Middle frontal gyrus (tissue), 1 donor: ENCODE data around the gene UBALD1.
"Not testable (repeated sequence)": the region's sequence is repeated elsewhere in the genome, so short reads cannot be mapped to it uniquely, and the experiment has no call there.

Experiments
- DNase-seq: peaks from one replicate; pipeline ENCODE4 v3.0.0-alpha.2; 2015; ENCODE audit warnings: low spot score; ENCODE audit errors: extremely low spot score

The UBALD1 gene

DNA sequence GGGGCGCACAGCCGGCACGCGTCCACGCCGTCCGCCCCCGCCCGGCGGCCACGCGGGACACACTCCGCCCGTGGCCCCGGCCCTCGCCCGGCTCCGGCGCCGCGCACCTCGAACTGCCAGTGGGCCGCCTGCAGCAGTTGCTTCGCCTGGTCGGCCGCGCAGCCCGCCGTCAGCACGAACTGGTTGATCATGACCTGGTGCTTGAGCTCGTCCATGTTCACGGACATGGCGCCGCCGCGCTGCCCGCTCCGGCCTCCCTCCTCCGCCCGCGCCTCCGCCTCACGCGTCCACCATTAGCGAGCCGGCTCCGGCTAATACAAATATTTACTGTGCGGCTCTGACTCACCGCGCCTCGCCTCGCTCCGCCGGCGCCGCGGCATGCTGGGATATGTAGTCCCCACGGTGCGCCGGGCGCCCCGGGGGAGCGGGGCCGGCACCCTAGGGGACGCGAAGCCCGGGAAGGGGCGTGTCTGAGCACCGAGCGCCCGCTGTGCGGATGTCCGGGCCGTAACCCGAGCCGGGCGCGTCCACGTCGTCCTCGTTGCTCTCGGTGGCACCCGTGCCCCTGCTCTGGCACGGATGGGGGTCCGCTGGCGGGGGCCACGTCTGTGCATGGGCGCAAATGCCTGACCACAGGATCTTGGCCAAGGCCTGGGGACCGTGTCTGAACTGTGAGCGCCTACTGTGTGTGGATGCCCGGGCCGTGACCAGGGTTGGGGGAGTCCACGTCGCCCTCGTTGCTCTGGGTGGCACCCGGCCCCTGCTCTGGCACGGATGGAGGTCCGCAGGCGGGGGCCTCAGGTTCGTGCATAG lies at the start of gene UBALD1:
TSS of gene UBALD1 (minus strand) at position 318 of the 813 bp plus-strand sequence. CDS start at position 227, 91 bp downstream.
- peak; percentile 78 for DNase-seq

DNA sequence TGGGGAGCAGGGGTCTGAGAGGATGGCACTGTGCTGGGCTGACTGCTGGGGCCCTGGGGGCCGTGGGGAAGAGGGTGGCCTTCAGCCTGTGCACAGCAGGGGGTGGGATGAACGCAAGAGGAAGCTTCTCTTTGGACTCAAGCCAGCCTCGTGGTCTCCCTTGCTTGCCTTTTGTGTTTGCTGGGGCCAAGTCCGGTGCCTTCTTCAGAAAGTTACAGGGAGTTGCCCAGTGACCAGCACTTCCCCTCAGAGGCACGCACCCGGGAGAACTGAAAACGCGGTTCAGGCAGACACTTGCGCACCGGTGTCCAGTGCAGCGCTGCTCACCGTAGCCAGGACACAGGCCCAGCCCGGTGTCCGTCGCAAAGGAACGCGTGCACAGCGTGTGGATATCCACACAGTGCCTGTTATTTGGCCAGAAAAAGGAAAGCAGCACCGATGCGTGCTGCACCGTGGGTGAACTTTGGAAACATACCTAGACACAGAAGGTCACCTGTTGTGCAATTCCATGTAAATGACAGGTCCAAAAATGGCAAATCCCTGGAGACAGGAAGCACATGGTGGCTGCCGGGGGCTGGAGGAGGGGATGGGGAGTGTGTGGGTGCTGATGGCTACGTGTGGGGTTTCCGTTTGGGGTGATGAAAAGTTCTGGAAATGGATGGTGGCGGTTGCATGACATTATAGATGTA lies 49.2 kb upstream of the UBALD1 start:
- no peak for DNase-seq

- DNase-seq: no peak
Observed at GRCh38 chr16:4663465-4663776, 48.7 kb upstream of the UBALD1 start.

GRCh38 chr16:4661661-4662060 lies 47.0 kb upstream of the UBALD1 start:
- no peak for DNase-seq

- DNase-seq: peak; percentile 44
Observed at GRCh38 chr16:4660454-4661007, 45.8 kb upstream of the UBALD1 start.

DNA sequence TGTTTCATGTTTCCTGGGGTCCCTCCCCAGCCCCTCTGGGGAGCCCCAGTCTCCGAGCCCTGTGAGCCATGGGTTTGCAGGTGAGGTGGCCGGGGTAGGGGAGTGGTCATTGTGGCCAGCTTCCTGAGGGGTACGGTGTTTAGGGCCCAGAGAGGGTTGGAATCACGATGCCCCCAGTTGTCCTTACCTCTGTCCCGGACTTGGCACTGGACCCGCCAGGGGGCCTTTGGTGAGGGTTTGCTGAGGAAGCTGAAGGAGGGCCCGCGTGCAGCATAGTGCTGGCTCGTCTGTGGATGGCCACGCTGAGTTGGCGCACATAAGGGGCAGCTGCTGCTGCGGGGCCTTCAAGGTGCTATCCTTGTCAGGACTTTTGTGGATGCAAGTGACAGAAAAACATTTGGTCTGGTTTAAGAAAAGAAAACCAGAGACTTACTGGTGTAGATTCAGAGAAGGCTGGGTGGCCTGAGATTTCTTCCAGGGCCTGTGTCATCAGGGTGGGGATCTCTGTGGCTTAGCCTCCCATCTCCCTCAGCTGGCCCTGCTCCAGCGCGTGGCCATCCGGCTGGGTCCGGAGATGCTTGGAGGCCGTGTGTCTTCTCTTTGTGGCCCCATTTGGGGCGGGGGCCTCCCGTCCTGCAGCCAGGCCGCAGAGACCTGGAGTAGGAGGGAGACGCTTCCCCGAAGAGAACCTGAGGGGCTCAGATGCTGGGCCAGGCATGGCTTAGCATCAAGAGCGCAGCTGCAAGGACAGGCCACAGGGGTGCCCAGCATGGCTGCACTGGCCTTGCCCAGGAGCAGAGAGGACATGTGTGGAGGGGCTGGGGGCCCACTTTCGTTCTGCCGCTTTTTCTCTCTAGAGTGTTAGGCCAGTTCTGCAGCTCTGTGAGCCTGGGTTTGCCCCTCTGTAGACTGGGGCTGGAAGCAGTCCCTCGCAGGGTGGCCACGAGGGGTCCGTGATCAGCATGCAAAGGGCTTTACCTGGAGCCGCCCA lies 45.0 kb upstream of the UBALD1 start:
- DNase-seq: no peak

DNA sequence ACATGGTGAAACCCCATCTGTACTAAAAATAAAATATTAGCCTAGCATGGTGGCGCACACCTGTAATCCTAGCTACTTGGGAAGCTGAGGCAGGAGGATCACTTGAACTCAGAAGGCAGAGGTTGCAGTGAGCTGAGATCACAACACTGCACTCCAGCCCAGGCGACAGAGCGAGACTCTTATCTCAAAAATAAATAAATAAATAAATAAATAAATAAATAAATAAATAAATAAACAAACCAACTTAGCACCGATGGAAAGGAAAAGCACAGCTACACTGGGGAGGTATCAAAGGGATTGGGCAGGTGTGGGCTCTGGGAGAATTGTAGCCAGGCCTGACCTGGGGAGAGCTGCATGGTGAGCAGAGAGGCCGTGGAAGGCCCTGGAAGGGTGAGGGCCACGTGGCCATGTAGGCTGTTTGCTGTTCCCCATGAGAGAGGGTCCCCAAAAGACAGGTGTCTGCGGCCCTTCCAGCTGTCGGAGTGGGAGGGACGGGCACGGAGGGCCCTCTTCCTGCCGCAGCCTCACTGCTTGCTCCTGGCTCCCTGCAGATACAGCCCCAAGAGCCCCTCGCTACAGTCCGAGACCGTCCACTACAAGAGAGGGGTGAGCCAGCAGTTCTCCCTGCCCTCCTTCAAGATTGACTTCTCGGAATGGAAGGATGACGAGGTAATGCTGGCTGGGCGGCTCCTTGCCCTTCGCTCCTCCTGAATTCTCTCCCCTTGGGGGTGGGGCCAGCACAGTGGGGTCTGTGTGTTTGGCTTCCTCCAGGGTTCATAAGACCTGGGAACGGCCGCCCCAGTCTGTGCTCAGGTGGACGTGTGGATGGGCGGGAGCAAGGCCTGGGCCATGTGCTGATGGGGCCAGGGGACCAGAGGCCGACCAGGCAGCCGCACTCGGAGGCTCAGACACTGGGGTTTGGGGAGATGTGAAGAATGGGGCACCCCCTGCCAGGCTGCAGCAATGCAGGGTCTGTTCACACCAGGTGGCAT lies 42.3 kb upstream of the UBALD1 start:
- DNase-seq: no peak

DNA sequence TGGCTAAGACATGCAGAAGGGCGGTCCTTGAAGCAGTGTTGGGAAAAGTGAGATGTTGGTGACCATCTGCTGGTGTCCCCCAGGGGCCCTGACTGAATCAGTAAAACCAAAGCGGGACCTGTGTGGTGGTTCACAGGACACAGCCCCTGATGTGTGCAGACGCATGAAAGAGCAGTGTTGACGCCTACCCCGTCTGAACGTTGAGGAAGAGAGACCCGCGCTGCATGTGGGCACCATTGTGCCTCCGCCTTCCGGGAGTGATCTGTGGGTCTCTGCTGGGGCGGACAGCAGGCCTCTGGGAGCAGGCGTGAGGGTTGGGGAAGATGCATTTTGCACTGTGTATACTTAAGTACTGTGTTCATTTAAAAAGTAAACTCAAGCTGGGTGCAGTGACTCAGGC lies 41.5 kb upstream of the UBALD1 start:
- DNase-seq: no peak

- no peak for DNase-seq
Observed at GRCh38 chr16:4655801-4656200, 41.1 kb upstream of the UBALD1 start.

DNA sequence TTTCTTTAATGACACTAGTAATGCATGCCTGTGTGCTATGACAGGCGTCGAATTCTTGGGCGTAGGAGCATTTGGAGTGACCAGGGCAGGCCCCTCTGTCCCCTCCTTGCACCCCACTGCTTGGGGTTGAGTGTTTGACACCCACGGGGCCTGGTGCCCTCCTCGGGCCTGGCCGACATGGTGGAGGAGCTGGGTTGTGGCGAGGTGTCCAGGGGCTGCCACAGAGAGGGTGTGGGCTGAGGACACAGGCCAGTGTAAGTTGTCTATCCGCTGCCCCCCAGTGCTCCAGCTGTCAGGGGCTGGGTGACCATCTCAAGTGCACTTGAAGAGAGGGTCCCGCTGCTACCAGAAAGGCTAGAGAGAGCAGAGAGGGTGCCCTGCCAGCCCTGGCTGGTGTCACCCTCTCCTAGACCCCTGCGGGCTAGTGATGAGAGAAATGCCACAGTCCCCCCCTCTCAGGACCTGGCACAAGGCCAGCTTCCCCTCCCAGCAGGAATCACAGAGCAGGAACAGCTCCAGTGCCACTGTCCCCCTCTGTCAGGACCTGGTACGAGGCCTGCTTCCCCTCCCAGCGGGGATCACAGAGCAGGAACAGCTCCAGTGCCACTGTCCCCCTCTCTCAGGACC lies 40.4 kb upstream of the UBALD1 start:
- no peak for DNase-seq

GRCh38 chr16:4654011-4654963 lies 39.6 kb upstream of the UBALD1 start:
- no peak for DNase-seq

DNA sequence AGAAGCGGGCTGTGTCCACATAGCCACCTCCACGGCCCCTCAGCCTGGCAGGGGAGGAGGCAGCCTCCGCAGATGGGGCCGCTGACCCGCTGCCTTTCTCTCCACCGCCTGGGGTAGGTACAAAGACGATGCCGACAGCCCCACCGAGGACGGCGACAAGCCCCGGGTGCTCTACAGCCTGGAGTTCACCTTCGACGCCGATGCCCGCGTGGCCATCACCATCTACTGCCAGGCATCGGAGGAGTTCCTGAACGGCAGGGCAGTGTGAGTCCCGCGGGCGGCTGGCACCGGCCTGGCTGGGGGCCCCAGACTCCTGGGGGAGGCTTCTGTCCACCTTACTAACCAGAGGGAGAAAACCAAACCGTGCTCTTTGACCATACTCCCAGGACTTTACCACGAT lies 37.9 kb upstream of the UBALD1 start:
- no peak for DNase-seq

- no peak for DNase-seq
Observed at GRCh38 chr16:4651827-4652226, 37.1 kb upstream of the UBALD1 start.

DNA sequence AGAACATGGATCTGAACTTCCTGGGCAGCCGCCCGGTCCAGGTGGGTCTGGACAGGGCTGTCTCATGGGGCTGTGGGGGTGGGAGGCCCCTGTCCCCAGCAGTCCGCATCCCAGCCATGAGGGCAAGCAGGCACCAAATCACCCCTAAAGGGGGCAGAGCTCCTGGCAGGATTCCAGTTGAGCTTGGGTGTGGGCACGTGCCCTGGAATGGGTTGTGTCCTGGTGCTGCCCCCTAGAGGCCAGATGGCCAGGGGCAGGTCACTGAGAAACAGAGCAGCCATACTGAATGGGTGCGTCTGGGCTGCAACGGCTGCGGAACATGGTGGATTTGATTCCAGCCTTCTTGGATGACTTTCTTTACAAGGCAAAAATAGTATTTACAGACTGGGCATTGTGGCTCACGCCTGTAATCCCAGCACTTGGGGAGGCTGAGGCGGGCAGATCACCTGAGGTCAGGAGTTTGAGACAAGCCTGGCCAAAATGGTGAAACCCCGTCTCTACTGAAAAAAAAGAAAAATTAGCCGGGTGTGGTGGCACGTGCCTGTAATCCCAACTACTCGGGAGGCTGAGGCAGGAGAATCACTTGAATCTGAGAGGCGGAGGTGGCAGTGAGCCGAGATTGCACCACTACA lies 35.9 kb upstream of the UBALD1 start:
- DNase-seq: not testable (repeated sequence)

DNA sequence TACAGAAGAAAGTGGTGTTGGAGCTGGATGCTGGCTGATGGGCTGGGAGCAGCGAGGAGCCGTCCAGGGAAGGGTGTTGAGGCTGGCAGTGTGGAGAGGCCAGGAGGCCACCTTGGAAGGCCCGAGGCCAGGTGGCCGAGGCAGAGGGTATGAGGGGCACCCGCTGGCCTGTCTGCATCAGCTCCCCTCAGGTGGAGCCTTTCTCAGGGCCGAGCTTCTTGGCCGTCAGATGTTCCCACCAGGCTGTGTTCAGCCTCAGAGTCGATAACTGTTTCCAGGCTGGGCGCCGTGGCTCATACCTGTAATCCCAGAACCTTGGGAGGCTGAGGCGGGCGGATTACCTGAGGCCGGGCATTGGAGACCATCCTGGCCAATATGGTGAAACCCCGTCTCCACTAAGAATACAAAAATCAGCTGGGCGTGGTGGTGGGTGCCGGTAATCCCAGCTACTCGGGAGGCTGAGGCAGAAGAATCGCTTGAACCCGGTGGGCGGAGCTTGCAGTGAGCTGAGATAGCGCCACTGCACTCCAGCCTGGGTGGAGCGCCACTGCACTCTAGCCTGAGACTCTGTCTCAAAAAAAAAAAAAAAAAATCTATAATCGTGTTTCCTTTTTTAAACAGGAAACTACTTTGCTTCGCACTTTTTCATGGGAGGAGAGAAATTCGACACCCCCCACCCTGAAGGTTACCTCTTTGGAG lies 35.2 kb upstream of the UBALD1 start:
- no peak for DNase-seq

DNA sequence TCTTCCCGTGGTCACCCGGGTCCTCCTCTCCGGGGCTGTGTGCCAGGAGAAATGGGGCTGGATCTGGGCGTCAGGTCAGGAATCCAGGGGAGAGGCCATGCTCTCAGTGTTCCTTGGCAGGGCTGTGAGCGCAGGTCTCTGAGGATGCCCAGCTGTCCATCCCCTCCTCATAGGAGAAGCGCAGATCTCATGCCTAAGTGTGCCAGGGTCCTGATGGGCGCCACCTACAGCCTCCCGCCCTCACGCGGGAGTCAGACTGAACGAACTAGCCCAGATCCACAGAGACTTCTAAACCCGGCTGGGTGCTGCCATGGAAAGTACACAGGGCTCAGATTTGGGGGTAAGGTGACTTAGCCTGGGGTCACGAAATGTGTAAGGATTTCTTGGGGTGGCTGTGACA lies 34.2 kb upstream of the UBALD1 start:
- no peak for DNase-seq

DNA sequence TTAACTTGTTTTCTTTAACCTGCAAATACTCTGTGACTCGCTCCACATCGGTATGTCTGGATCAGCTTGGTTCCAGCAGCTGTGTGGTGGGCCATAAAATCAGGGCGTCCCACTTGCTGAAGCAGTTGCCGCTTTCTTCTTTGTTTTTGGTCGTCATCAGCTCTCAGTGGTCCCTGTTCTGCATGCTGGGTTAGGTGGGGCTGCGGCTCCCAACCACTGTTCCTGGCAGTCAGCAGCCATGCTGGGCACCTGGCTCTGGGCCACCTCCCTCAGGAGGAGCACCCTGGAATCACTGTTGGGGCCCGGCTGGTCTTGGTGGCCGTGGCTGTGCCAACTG lies 32.9 kb upstream of the UBALD1 start:
- DNase-seq: no peak
